GM21447 (cell line): ENCODE measurements around the gene CNTNAP2.
"Not testable (repeated sequence)": the region's sequence is repeated elsewhere in the genome, so short reads cannot be mapped to it uniquely, and the experiment has no call there.

Experiments
- ATAC-seq: cut with Tn5 transposase; IDR thresholded peaks from one replicate; pipeline ENCODE4 v1.9.1; 2021; ENCODE audit not compliant: unreplicated experiment

Gene CNTNAP2

DNA sequence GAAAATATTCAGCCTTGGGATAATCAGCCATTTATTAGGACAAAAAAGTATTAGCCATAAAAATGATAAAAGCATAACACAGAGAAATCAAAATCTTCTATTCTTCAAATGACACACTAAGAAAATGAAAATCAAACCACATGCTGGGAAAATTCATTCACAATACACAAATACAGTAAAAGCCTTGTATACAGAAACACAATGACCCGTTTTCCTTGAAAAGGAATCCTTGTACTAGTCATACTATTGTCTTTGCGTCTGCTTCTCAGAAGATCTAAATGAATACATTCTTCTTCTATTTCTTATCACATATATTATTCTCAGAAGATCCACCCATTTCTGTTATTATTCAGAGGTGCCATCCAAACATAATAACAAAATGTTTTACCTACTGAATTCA is 749.1 kb downstream of the CNTNAP2 start:
- ATAC-seq = no peak

DNA sequence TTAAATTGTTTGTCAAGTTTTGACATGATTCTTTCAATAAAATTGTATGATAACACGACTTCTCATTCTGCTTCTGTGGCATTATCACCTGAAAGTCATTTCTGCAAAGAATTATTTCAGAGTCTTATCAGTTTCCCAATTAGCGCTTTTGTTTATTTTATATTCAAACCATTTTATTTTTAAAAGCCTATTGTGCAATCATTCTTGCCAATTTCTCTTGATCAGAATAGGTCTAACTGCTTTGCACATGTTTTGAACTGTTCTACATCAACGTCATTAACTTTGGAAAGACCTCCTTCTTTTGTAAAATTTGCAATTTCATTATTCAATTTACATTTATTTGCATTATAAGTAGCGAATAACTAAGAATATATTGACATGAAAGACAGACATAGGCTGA is 758.1 kb downstream of the CNTNAP2 start:
- ATAC-seq = no peak

DNA sequence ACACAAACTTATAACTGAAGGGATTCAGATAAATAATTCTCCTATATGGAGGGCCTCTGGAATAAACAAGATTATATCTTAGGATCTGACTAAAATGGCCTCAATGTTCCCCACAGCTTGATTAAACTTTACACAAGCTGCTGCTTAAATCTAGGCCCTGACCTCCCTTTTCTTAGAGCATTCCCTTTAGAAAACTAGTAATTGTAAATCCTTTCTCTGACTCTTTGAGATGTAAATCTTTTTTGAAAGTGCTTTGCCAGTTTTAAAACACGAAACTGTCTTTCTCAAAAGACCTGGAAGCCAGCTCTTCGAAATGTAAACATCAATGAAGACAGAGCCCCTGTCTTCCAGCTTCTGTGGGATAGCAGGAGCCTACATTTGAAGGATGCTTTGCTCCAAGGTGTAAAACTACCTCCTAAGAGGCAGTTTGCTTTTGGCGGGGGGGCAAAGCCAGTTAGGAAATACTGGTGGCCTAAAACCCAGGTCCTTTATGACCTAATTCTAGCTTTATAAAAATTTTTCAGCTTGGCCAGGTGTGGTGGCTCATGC is 758.7 kb downstream of the CNTNAP2 start:
- no peak for ATAC-seq

DNA sequence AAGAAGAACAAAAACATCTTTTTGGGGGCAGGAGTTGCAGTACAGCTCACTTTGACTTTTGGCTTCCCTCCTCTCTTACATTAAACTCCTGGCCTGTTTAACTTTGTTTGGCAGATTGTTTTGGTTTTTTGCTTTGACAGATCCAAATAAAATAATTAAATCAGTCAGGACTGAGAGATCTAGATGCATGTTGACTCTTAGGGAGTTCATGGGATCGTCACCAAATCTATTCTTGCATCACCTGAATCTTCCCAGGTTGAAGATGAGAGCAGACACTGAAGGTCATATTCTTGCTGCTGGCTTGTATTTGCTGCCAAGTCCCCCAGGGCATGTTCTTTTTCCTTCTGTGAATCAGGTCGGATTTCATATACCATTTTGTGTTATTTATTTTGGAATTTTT is 759.4 kb downstream of the CNTNAP2 start:
- no peak for ATAC-seq

DNA sequence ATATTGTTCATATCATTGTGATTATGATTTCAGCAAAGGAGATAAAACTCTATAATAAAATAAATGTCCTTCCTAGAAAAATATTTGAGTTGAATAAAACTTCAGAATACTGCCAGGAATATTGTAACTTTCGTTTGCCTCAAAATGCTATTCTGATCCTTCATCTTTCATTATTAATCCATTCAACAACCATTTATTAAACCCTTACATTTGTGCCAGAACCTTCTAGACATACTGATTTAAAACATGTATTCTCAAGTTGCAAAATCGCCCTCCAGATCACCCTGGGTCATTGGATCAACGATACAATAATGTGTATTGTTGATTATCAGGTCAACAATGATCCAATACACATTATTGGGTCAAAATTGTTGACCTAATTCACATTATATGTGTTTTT is 759.8 kb downstream of the CNTNAP2 start:
- ATAC-seq = no peak

DNA sequence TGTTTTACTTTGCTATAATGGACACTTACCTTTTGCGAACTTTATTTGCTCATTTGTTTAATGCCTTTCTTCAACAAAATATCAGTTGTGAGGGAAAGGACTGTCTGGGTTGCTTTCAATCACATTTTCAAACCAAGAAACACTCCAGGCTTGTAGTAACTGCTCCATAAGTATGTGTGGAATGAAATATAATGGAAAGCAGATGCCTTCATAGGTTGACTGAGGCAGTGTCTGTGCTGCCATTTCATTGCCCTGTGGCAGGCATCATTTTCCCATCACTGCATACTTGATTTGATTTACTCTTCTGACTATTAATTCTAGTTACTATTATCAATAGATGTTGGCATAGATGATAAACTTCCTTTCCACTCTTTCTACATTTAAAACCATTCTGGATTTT is 762.3 kb downstream of the CNTNAP2 start:
- no peak for ATAC-seq

DNA sequence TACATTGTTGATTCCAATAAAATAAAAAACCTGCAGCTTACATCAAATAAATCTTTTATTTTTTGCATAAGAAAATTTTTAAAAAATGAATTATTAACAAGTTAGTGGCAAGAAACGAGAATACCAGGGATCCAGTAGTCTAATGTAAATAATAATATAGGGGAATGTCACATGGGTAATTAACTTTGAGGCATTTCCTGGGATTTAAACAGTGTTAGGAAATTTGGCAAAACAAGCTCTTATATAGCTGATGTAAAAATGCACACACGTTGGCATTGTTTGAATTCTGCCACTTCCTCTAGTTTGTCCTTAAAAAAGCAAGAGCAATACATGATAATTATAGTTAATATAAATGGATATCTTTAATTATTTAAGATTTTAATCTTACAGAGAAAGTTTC is 768.6 kb downstream of the CNTNAP2 start:
- ATAC-seq = no peak

DNA sequence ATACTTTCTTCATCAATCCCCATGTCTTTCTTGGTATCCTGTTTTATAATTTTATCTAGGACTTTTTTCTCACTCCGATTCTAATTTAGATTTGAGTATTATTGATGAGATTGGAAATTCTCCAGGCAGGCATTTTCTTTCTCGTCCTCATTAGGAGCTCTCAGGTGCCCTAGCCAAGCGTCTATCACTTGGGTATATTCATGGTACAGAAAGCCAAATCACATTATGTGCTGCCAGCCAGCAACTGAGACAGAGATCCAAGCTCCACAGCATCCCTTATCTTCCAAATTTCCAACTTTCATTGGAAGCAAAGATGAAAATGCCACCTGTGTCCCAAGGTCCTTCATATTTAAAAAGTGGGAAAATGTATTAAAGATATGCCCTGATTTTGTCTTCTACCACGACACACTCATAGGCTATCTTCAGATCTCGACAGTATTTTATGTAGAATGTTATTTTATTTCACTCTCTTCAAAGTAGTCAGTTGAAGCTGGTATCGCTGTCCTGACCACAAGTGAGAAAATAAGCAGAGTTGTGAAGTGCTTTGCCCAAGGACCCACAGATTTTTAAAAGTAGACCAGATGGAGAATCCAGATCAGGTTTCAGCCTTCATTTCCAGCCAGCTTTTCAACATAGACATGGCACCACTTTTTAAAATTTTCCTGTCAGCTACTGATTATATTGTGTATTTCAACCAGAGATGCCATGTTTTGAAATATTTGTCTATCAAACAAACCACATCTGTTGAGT is 773.4 kb downstream of the CNTNAP2 start:
- no peak for ATAC-seq

DNA sequence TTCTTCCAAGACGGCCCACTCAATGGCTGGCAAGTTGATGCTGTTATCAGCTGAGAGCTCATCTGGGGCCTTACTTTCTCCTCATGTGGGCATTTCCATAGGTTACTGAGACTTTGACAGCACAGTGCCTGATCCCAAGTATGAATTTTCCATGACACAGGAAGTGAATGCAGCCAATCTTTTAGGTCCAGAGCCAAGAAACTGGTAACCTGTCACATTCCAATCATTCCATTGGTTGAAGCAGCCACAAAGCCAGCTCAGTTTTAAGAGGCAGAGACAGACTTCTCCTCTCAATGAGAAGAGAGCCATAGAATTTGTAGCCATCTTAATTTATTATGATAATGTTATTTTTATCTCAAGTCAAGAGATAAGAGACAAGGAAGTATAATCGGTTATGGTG is 775.5 kb downstream of the CNTNAP2 start:
- no peak for ATAC-seq

DNA sequence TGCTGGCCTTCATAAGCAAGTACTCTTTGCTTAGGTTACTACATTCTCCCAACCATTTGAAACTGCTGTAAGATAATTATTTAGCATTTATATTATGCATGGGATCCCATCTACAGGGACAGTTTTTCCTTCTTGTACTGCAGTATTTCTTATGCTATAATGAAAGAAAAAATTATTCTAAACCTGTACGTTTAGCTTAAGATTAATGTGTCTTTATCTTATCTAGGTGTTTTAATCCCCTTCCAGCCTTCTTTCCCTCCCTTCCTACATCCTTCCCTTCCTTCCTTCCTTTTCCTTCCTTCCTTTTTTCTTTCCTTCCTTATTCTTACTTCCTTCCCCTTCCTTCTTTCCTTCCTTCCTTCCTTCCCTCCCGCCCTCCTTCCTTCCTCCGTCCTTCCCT is 778.3 kb downstream of the CNTNAP2 start:
- ATAC-seq = no peak

DNA sequence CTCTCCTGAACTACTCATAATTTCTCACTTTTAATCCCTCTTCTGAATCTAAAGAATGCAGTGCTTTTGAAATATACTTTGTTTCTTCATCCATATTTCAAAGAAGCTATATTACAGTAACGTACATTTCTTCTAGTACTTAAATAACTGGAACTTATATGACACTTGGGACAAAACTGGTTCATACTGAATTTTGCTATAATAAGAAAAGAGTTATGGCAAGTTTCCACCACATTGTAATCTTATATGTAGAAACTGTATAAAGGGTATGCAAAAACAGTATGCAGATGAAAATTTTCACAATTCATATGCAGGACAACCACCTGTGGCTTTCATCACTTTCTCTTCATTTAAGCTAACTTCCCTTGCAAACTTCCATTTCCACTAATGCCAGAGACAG is 785.7 kb downstream of the CNTNAP2 start:
- no peak for ATAC-seq

DNA sequence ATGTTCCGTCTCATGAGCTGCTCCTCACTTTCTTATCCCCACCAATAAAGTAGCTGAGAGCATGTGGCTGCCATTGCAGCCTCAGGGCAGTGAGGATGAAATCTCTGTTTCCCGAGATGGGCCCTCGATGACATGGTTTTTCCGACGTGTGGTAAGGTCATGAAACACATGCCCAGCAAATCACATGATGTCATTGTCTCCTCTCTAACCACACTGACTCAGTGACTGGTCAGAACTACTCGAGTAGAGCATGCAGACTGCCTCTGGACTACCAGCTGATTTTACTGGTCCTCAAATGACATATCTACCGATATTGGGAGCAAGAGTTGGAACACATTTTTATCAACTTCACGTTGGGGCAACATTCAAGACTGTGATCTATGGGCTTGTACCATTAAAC is 786.1 kb downstream of the CNTNAP2 start:
- no peak for ATAC-seq

DNA sequence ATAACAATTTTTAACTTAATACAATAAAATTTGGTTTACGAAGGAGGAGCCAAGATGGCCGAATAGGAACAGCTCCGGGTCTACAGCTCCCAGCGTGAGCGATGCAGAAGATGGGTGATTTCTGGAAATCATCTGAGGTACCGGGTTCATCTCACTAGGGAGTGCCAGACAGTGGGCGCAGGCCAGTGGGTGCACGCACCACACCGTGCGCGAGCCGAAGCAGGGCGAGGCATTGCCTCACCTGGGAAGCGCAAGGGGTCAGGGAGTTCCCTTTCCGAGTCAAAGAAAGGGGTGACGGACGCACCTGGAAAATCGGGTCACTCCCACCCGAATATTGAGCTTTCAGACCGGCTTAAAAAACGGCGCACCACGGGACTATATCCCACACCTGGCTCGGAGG is 789.1 kb downstream of the CNTNAP2 start:
- not testable (repeated sequence) for ATAC-seq

DNA sequence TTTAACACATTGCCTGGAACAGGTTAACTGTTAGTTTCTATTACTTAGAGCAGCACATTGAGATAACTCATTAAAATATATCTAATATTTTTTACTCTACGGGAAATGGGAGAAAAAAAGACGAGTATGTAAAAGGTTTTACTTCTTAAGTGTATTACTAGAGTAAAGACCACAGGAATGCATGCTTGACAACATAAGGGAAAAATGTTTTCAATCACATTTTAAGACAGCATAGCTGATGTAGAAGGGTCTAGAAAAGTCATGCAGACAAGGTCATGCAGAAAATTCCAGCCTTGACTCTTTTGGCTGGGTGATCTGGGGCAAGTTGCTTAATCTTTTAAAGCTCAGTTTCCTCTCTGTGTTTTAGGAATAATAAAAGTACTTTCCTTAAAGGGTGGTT is 806.2 kb downstream of the CNTNAP2 start:
- no peak for ATAC-seq

DNA sequence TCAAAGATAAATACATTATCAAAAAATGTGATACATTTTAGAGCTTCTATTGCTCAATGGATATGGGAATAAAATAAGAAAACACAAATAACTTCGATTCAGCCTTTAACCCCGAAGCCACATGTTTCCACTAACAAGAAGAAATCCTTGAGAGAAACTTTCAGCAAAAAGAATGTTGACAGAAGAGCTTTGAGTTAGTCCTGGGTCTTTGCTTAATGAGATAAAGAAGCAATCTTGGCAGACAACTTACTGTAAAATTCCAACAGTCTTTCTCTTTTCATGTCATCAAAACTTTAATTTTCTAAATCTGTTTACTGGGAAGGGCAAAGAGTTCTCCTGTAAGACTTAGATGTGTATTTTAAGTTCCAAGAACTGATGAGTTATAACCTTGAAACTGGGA is 810.2 kb downstream of the CNTNAP2 start:
- no peak for ATAC-seq

DNA sequence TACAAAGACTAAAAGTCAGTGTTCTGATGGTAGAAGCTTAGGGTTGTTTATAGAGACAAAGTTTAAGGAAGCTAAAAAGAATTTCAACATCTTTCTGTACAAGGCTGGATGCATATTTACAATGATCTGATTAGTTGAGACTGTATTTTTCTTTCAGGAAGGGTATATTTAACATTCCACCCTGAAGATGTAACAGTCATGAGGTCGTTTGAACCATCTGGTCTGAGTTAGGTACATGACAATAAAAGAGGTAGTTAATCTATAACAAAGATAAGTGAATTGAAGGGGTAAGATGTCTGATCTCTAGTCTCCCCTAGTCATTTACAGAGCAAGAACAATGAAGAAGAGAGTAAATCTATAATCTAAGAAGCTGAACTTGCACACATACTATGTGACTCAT is 821.2 kb downstream of the CNTNAP2 start:
- no peak for ATAC-seq

DNA sequence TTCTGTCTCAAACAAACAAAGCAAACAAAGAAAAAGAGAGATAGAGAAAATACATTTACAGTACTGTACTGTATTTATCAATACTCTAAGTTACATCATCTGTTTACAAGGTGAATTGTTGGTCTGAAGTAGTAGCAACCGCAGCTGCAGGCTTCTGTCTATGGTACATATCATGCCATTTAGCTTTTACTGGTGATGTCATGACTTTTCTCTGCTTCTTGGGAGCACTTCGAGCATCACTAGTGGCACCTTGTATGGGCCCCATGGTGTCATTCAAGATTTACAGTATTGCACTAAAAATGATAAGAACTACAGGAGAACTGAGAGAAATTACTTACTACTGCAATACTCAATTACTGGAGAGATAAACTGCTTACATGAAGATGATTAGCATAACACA is 826.9 kb downstream of the CNTNAP2 start:
- ATAC-seq = no peak

DNA sequence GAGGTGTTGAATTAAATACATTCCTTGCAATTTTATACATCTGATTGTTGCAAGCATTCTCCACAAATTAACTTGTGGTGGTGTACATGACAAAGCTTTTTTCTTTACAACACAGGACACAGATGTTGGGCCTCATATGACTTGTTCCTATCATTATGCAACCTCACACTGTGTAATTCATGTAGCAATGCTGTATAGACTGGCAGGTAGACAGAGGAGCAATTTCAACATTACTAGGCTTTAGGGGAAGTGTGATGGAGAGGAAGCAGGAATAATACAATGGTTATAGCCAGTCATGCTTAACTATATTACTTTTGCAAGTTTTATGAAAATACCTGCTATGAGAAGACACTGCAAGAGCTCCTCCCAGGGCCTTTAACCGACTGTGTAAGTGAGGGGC is 832.1 kb downstream of the CNTNAP2 start:
- no peak for ATAC-seq

DNA sequence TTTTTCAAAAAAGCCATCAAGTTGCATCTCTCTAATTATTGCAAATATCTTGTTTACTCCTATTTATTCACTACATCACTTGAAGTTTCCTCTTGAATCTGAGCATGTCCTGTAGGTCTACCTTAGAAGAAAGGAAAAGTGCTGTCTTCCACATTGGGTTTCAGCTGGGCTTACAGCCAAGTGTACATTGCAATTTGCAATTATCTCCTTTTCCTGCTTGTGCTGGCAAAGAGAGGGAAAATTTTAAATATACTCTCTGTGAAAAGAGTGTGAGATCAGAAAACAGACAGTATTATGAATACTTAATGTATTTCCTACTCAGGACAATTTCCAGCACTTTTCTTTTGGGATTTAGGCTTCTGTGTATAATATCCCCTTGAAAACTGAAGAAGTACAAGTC is 839.7 kb downstream of the CNTNAP2 start:
- no peak for ATAC-seq

DNA sequence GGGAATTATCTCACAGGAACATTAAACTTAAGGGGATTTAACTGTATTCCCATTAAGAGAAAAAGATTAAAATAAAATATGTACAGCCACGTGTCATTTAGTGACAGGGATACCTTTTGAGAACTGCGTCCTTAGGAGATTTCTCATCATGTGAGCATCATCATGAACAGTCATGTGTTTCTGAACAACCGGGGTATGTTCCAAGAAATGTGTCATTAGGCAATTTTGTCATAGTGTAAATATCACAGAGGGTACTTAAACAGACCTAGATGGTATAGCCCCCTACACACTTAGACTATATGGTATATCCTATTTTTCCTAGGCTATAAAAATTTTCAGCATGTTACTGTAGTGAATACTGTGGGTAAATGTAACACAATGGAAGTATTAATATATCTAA is 840.3 kb downstream of the CNTNAP2 start:
- no peak for ATAC-seq

DNA sequence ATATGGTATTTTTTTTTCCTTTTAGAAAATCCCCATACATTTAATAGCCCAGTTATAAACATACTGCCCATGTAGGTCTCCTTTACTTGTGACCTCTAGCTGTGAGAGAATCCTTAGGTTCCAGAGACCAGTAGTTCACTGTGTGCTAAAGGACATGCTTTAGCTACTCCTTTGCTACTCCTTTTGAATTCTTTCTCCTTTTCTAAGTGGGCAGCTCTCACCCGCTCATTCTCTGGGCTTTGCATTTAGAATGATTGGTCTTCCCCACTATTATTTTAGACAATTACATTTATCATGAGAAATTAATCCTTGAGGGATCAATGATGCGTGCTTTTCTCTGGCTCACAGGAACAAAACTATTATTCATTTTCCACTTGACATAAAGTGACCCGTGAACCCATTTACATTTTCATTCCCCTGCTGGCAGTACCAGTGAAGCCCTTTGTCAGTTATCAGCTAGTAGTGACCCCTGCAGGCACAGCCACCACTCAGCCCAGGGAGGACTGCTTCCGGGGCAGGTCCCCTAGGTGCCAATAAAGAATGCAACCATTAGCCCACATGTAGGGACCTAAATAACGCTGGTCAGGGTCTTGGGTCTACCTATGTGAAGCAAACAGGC is 844.3 kb downstream of the CNTNAP2 start:
- ATAC-seq = no peak

DNA sequence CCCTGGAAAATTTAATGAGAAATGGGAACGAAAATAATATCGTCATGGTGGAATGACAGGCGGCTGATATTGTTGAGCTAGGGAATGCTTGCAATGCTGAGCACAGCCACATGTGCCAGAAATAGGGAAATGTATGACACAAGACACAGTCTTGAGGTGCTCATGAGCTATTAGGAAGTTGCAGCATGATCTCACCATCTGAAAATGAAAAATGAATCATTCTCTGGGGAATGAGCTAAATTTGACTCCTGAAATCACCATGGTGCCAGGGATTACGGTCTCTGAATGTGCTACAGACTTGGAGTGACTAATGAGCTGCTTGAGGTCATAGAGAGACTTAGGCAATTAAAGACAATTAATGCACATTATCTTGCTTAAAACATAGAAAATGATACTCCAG is 845.0 kb downstream of the CNTNAP2 start:
- ATAC-seq = no peak

DNA sequence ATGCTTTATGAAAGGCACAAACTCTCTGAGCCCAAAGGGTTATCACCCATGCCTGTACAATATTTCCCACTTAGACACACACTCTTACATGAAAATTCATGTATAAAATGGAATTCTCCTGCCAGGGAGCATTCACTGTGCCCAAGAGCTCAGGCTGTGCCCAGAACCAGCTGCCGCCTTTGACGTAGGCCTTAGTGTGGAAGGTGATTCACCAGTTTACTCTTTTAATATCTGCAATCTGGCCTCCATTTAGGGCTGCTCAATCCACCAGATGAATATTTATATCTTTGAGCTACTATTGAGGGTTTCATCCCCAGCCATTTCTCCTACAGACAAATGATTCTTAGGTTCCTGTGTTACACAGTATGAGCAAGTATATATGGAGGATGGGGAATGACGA is 849.7 kb downstream of the CNTNAP2 start:
- ATAC-seq = no peak
